H7 (cell line): Measurements from ENCODE around the gene SENP6. TPM values are rescaled to one million over a fixed set of nuclear protein-coding genes. Genes with fewer than 3 reads are reported as not detected.
A peak's percentile ranks its signal among the peaks of the same experiment; 100 is the strongest.
"Not testable (repeated sequence)": the region's sequence is repeated elsewhere in the genome, so short reads cannot be mapped to it uniquely, and the experiment has no call there.

ENCODE experiments used
- DNase-seq: peaks from one replicate; pipeline ENCODE4 v3.0.0; 2012
- H3K27me3 ChIP-seq: 2 replicates; pipeline ENCODE4 v1.6.0; 2011; ENCODE audit warnings: mild to moderate bottlenecking, low read length; ENCODE audit not compliant: control insufficient read depth, insufficient read depth
- H3K36me3 ChIP-seq: replicated peaks from 2 replicates; pipeline ENCODE4 v1.5.1; 2011; ENCODE audit warnings: low read length; ENCODE audit not compliant: control insufficient read depth, insufficient read depth
- H3K4me3 ChIP-seq: 2 replicates; pipeline ENCODE4 v1.5.1; 2011; ENCODE audit warnings: low read depth, mild to moderate bottlenecking, control low read depth, low read length, moderate library complexity; ENCODE audit not compliant: insufficient read depth
- total RNA-seq: library from RNA; depleted of rRNA; stranded (reverse); fragments of >200 nt; shearing (Covaris generic); gene quantifications from 2 replicates; pipeline ENCODE4 v1.2.3, GENCODE V29; 2014

SENP6 gene
- total RNA-seq, 1 experiment from 2014 or later, result 39.9 TPM

DNA sequence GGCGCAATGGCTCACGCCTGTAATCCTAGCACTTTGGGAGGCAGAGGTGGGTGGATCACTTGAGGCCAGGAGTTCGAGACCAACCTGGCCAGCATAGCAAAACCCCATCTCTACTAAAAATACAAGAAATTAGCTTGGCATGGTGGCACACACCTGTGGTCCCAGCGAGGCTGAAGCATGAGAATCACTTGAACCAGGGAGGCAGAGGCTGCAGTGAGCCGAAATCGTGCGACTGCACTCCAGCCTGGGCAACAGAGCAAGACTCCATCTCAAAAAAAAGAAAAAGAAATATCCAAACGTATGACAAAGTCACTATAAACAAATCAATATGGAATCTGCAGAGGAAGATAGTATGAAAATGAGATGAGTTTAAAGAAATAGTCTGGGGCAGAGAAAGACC lies 129.3 kb downstream of the SENP6 start:
- DNase-seq, H3K4me3 ChIP-seq, H3K36me3 ChIP-seq, H3K27me3 ChIP-seq: not testable (repeated sequence)

DNA sequence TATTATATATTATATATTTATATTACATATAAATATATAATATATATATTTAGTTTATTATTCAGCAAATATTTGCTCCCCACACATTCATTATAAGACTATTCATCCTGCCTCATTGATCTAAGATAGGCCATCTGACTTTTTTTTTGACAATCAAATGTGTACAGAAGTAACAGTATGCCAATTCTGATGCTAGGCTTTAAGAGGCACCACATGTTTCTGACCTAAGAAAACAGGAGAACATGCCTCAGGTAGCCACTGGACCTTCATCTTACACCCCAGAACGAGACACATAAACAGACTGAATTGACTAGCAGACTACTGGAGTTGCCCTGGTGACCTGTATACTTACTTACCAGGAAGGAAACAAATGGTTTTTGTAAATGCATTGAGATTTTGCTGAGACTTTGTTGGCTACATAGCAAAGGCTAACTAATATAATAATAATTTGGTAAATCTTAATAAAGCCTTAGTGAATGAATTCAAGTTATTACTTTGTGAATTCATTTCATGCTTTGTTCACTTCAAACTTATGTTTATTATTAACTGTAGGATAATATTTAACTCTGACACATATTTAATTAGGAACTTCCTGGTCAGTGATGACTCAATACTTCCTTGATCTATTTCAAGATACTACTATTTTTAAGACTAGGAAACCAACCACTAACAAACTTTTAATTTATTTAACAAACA lies 134.0 kb downstream of the SENP6 start:
- no peaks in the 10 kb centered on the region for H3K36me3 ChIP-seq
- DNase-seq, result no peak
- H3K4me3 ChIP-seq, result no peak overlapping the region
- H3K27me3 ChIP-seq, result no peaks in the 10 kb centered on the region

DNA sequence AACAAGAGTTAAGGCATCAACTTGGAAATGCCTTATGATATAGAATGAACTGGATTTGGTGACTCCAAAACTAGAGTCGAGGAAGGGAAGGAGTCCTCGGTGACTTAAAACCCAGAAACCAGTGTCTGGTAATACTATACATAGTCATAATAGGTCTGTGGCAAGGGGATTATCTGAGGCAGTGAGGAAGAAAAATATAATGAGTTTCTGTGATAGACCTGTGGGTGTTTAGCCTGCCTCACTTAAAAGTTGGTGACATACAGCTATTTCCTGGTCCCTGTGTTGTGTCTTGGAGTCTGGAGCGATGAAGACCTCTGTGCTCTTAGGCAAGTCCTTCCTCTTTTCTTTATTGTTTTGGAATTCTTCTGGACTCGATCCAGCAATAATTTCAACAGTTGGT lies 142.3 kb downstream of the SENP6 start:
- no peak for DNase-seq
- peaks cover 5% of the 10 kb centered on the region; the same call in 1 of the 2 replicates for H3K27me3 ChIP-seq
- H3K4me3 ChIP-seq, result no peak overlapping the region
- no peaks in the 10 kb centered on the region for H3K36me3 ChIP-seq

DNA sequence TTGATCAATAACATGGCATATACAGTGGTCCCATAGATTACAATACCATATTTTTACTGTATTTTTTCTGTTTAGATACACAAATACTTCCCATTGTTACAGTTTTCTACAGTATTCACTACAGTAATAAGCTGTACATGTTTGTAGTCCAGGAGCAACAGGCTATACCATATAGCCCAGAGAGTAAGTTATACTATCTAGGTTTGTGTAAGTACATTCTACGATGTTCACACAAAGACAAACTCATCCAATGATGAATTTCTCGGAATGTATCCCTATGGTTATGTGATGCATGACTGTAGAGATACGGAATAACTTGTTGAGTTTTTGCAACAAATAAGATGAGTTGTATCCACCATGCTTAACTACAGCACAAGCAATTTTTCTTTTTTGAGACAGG lies 143.7 kb downstream of the SENP6 start:
- H3K4me3 ChIP-seq, result no peak overlapping the region
- no peak for DNase-seq
- no peaks in the 10 kb centered on the region for H3K36me3 ChIP-seq
- peaks cover 5% of the 10 kb centered on the region; the same call in 1 of the 2 replicates for H3K27me3 ChIP-seq

DNA sequence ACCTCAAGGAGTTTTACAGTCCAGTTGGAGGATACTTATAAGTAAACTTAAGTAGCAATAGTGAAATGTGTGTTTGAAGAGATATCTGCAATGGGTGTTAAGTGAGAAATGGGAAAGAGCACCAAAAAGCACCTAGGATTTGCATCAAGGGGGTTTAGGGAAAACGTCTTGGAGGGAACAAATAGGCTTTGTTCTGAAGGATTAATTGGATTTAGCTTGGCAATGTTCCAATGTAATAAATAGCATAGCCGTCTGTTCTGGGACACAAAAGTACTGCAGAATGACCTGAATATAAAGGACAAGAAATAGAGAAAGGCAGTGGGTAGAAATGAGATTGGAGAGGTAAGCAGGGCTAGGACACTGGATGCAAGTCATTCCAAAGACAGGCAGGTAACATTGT lies 144.5 kb downstream of the SENP6 start:
- peaks cover 5% of the 10 kb centered on the region; the same call in 1 of the 2 replicates for H3K27me3 ChIP-seq
- H3K36me3 ChIP-seq, result no peaks in the 10 kb centered on the region
- no peak for DNase-seq
- H3K4me3 ChIP-seq, result no peak overlapping the region

DNA sequence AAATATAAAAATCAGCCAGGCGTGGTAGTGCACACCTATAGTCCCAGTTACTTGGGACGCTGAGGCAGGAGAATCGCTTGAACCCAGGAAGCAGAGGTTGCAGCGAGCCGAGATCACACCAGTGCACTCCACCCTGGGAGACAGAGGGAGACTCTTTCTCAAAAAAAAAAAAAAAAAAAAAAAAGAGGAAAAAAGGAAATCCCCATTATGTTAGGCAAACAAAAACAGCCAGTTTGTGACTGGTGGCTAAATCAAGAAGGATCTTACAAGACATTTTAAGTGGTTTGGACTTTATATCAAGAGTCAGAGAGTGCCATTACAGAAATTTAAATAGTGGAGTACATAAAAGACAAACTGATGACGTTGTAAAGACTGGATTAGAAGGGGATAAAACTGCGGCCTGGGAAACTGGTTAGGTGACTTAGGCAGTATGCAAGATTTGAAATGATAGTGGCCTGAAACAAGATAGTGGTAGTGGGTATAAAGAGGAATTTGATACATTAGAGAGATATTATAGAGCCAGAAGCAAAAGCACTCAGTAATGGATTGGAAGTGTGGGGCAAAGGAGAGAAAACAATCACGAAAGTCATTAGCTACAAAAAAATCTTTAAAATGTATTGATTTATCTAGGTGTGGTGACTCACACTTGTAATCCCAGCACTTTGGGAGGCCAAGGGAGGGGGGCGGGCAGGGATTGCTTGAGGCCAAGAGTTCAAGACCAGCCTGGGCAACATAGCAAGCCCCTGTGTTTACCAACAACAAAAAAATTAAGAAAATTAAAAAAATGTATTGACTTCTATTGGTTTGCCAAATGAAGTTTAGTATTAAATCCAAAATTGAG lies 145.7 kb downstream of the SENP6 start:
- no peaks in the 10 kb centered on the region for H3K36me3 ChIP-seq
- DNase-seq, result no peak
- no peak overlapping the region for H3K4me3 ChIP-seq
- H3K27me3 ChIP-seq, result peaks cover 5% of the 10 kb centered on the region; the same call in 1 of the 2 replicates

DNA sequence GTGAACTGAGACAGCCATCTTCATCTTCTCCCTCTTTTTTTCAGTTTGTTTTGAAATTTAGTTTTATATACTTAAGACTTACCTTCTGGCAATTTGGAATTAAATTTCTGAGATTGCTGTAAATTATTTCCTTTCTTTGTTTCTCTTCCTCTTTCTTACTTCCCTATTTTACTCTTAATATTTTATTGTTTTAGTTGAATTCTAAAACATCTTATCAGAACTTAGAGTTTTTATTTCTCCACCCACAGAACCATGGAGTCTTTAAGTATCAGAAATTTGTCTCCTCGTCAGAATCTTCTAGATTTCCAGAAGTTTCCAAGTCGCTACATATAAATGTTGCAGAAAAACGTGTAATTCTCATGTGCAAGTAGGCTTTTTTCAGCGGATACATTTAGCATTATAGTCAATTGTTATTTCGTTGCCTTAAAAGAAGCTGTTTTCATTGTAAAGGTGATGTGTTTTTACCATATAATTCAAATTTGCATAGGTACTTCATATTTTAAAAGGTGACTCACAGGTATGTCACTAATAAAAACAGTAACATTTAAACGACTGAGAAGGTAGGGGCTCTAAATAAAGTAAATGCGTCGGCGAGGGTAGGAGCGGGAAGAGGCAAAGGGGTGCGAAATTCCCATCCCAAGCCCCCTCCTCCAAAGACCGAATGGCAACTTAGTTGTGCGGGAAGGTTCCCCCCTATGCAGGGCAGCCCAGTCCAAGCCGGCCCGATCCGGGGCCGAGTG lies 146.5 kb downstream of the SENP6 start:
- H3K36me3 ChIP-seq, result no peaks in the 10 kb centered on the region
- H3K4me3 ChIP-seq, result peak overlapping the region; percentile 85
- peaks cover 5% of the 10 kb centered on the region; the same call in 1 of the 2 replicates for H3K27me3 ChIP-seq
- DNase-seq, result no peak

DNA sequence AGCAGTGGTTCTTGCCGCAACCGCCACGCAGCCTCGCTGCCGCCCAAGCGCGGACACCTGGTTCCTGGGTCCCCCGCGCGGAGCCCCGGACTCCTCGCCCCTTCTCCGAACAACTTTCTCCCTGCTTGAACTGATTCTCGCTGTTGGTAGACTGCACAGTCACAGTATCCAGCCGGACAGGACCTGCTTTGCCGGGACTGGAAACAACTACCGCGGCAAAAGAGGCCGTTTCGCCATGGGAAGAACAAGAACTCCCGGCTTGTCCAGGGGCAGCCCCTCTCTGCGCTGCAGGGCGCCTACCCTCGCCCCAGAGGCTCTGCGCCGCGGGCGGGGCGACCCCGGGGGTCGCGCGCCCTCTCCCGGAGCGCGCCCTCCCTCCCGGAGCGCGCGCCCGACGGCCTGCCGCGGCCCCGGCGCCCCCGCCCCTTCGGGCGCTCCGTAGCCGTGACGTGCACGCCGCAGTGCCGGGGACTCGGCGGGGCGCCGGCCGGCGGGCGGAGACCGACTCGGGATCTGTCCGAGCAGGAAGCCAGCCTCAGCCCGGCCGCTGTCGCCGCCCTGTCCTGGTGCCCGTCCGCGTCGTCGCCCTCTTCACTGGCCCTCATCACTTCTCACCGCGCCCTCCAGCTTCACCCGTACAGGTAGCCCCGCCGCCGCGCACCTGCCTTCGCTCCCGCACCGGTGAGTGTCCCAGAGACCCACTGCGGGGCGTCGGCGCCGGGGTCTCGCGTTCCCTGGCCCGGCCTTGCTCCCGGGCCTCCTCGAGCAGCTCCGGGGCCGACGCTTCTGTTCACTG lies 147.3 kb downstream of the SENP6 start, which contains the start of gene MYO6:
Gene MYO6, plus strand, starts transcription at position 497 of the 796 bp plus-strand sequence. CDS start 68,309 bp downstream, outside the sequence.
- Histone ChIP-seq H3K36me3 (no peaks in the 10 kb centered on the region), H3K4me3 (peak within 1 kb of the TSS; percentile 85), H3K27me3 (peaks cover 5% of the 10 kb centered on the region; the same call in 1 of the 2 replicates)
- DNase-seq, result peak; percentile 91

DNA sequence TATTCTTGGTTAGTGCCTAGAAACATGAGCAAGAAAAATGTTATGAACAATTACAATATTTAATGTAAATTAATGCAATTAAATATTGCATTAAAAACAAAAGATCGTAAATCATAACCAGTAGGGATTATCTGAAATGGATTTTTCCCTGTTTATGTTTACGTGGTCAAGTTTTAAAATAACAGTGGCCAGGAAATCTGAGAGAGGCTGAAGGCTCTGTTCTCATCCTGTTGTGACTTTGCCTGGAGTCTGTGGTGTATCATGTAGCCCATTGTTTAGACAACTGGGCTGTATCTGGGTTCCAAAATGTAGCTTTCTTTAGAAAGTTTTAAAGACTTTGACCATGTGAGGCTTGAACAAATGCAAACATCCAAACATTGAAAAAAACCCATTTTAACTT lies 149.8 kb downstream of the SENP6 start:
- peaks cover 5% of the 10 kb centered on the region; the same call in 1 of the 2 replicates for H3K27me3 ChIP-seq
- no peak overlapping the region for H3K4me3 ChIP-seq
- no peak for DNase-seq

DNA sequence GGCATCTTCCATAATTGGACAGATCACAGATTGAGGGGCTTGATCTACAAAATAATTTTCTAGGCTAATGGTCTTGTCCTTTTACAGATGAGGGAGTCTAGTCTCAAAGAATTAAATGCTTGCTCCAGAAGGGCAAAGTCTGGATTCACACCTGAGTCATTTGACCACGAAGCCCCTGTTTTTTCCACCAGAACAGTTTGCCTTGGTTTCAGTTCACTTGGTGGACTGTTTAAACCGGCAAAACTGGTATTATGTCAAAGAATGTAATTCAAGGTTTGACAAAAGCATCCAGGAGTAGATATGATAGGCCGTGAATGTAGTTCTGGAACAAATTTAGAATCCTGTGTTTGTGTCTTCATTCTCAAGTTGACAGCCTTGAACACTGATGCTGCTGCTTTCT lies 150.7 kb downstream of the SENP6 start:
- Histone ChIP-seq H3K27me3 (peaks cover 5% of the 10 kb centered on the region; the same call in 1 of the 2 replicates), H3K36me3 (no peaks in the 10 kb centered on the region), H3K4me3 (no peak overlapping the region)
- no peak for DNase-seq

More for the DNA sequence above, 149.8 kb downstream of the SENP6 start:
- no peaks in the 10 kb centered on the region for H3K36me3 ChIP-seq

DNA sequence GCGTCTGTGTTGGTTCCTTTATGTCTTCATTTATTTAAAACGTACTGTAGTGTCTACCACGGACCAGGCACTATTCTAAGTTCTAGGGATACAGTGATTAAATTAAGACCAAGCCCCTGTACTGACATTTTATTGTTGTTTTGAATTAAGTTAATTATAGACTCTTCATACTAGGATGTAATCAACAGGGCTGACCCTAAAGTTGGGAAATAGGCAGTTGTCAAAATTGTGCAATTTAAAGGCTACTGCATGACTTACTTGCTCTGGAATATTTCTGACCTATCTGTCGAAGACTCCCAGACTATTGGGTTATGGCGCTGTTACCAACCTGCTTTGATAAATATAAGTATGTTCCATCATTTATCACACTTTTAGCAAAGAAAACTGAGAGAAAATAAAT lies 154.0 kb downstream of the SENP6 start:
- Histone ChIP-seq H3K36me3 (no peaks in the 10 kb centered on the region), H3K27me3 (no peaks in the 10 kb centered on the region), H3K4me3 (no peak overlapping the region)
- DNase-seq, result no peak

DNA sequence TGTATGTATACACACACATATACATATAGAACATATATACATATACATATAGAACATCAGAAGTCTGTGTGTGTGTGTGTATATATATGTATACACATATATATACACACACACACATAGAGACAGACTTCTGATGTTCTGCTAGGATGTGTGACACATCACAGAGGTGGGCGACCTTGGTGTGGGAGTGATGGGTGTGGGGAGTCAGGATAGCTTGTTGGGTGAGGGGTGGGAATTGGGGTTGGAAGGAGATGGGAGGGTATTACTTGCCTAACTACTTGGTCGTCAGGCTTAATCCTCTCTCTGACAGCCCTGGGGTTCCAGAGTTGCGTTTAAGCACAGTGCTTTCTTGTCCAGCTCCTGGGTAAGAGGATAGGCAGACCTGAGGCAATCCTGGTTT lies 155.6 kb downstream of the SENP6 start:
- no peak for DNase-seq

DNA sequence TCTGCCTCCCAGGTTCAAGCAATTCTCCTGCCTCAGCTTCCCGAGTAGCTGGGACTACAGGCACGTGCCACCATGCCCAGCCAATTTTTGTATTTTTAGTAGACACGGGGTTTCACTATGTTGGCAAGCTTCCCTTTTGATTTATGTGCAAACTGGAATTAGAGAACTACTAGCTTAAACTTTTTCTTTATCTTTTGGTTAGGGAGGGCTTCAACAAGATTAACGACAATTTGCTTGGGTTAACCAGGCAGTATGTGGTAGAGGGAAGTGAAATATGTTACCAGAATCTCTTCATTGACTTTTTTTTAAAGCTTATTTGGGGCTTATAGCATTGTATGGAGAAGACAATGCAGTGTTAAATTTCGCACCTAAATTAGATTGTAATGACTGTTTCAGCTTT lies 156.4 kb downstream of the SENP6 start:
- no peaks in the 10 kb centered on the region for H3K36me3 ChIP-seq
- H3K27me3 ChIP-seq, result no peaks in the 10 kb centered on the region
- H3K4me3 ChIP-seq, result no peak overlapping the region
- no peak for DNase-seq

More for the DNA sequence above, 155.6 kb downstream of the SENP6 start:
- H3K27me3 ChIP-seq, result no peaks in the 10 kb centered on the region
- H3K36me3 ChIP-seq, result no peaks in the 10 kb centered on the region
- H3K4me3 ChIP-seq, result no peak overlapping the region

DNA sequence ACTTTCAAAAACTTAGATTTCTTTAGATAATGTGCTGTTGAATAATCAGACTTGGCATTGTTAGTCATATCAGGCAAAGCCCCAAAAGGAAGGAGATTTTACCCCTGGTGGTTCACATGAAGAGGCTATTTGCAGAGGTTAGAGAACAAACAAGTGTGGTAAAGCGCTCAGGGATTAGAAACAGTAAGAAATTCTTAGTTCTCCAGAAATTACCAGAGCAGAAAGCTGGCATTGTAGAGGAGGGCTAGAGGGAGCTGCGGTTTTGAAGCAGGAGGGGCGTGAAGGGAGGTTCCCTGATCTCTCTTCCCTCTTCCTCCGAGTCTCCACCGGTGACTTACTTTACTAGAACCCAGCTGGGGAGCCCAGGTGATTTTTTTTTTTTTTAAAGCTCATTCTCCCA lies 157.5 kb downstream of the SENP6 start:
- no peaks in the 10 kb centered on the region for H3K27me3 ChIP-seq
- H3K4me3 ChIP-seq, result no peak overlapping the region
- peak; percentile 27 for DNase-seq
- H3K36me3 ChIP-seq, result no peaks in the 10 kb centered on the region
